Bronchial epithelial cell (primary cell): Measurements from ENCODE around the gene CYTH4. TPM values are rescaled to one million over a fixed set of nuclear protein-coding genes. Genes with fewer than 3 reads are reported as not detected.
"Not testable (repeated sequence)": the region's sequence is repeated elsewhere in the genome, so short reads cannot be mapped to it uniquely, and the experiment has no call there.

Experiments used
- DNase-seq: peaks from one replicate; pipeline ENCODE4 v3.0.0-alpha.2; 2010; ENCODE audit warnings: low read depth
- FAIRE-seq: peaks from 2 replicates; lab custom pipeline; 2011; peaks lifted over from hg19 to GRCh38; lab: Jason Lieb, UNC
- H3K27me3 ChIP-seq: 2 replicates; pipeline ENCODE4 v1.5.1; 2011; ENCODE audit warnings: low read length; ENCODE audit not compliant: control insufficient read depth, insufficient read depth
- H3K36me3 ChIP-seq: 2 replicates; pipeline ENCODE4 v1.5.1; 2011; ENCODE audit warnings: low read length; ENCODE audit not compliant: control insufficient read depth, insufficient read depth
- H3K4me3 ChIP-seq: 2 replicates; pipeline ENCODE4 v1.5.1; 2011; ENCODE audit warnings: mild to moderate bottlenecking, low read depth, low read length, control low read depth
- total RNA-seq: library from RNA; depleted of rRNA; stranded (reverse); fragments of >200 nt; gene quantifications from 2 replicates; pipeline ENCODE4 v1.2.1, GENCODE V29; 2014
- TF ChIP-seq, protein P1 (sequence below): IDR thresholded peaks from 2 replicates; pipeline ENCODE4 v1.5.1; 2011; ENCODE audit warnings: mild to moderate bottlenecking, moderate library complexity, low read length, control low read depth, inconsistent platforms; ENCODE audit not compliant: insufficient read depth, severe bottlenecking

CYTH4 gene
- total RNA-seq, 1 donor from 2014 or later: not detected

DNA sequence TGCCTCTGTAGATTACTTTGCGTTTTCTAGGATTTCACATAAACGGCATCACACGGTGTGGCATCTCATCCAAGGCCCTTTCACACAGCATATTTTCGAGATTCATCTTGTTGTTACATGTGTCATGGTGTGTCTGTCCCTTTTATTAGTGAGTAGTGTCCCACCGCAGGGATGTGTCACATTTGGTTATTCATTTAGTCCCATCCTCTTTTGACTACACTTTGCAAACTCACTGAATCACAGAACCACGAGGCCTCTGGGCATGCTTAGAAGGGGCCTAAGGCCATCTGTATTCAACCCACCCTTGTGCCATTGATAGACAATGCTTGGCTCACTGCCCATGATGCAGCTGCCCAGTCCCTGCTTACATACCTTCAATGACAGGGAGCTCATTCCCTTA lies 34.1 kb upstream of the CYTH4 start:
- no peak overlapping the region for H3K4me3 ChIP-seq
- no peaks in the 10 kb centered on the region for H3K27me3 ChIP-seq
- FAIRE-seq: no peak

DNA sequence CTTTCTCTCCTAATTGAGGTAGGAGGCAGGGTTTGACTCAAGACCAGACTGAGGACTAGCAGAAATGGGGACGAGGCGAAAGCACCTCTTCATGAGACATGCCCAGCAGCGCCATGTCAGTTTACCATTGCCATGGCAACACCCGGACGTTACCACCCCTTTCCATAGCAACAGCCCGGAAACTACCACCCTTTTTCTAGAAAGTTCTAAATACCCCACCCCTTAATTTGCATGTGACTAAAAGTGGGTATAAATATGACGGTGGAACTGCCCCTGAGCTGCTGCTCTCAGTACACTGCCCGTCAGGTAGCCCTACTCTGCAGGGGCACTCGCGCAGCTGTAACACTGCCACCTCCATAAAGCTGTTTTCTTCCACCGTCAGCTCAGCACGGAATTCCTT lies 32.3 kb upstream of the CYTH4 start:
- TF ChIP-seq, protein P1, sequence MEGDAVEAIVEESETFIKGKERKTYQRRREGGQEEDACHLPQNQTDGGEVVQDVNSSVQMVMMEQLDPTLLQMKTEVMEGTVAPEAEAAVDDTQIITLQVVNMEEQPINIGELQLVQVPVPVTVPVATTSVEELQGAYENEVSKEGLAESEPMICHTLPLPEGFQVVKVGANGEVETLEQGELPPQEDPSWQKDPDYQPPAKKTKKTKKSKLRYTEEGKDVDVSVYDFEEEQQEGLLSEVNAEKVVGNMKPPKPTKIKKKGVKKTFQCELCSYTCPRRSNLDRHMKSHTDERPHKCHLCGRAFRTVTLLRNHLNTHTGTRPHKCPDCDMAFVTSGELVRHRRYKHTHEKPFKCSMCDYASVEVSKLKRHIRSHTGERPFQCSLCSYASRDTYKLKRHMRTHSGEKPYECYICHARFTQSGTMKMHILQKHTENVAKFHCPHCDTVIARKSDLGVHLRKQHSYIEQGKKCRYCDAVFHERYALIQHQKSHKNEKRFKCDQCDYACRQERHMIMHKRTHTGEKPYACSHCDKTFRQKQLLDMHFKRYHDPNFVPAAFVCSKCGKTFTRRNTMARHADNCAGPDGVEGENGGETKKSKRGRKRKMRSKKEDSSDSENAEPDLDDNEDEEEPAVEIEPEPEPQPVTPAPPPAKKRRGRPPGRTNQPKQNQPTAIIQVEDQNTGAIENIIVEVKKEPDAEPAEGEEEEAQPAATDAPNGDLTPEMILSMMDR: no peak

More for the DNA sequence above, 34.1 kb upstream of the CYTH4 start:
- no peak for DNase-seq
- TF ChIP-seq, protein P1: no peak
- H3K36me3 ChIP-seq: no peaks in the 10 kb centered on the region

DNA sequence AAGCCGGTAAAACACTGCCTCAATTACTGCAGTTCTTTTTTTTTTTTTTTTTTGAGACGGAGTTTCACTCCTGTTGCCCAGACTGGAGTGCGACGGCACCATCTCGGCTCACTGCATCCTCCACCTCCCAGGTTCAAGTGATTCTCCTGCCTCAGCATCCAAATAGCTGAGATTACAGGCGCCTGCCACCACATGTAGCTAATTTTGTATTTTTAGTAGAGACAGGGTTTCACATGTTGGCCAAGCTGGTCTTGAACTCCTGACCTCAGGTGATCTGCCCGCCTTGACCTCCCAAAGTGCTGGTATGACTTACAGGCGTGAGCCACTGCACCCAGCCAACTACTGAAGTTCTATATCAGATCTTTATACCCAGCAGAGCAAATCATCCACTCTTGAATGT lies 30.5 kb upstream of the CYTH4 start:
- H3K4me3 ChIP-seq, H3K27me3 ChIP-seq, H3K36me3 ChIP-seq, FAIRE-seq, DNase-seq: not testable (repeated sequence)

More for the DNA sequence above, 32.3 kb upstream of the CYTH4 start:
- Histone ChIP-seq H3K36me3 (no peaks in the 10 kb centered on the region), H3K4me3 (no peak overlapping the region), H3K27me3 (no peaks in the 10 kb centered on the region)
- DNase-seq (no peak), FAIRE-seq (no peak)

DNA sequence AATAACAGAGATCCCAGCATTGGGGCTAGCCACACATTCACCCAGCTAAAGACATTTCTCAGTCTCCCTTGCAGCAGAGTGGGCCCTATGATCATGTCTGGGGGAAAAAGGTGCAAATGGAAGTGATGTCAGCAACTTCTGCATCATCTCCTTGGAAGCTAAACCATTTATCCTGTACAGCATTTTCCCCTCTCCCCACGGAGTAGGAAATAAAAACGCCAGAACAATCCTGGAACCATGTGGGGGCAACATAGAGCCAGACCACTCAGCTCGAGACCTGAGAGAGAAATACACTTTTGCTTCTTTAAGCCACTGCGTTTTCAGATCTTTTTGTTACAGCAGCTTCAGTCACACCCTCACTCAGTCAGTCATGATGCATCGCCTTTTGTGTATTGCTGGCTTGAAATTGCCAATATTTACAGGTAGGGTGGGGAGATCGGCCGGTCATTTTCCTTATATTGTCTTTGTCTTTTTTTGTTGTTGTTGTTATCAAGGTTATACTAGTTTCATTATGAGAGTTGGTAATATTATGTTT lies 29.1 kb upstream of the CYTH4 start:
- DNase-seq: peak; percentile 27
- no peaks in the 10 kb centered on the region for H3K27me3 ChIP-seq
- H3K4me3 ChIP-seq: no peak overlapping the region
- TF ChIP-seq, protein P1: no peak
- no peak for FAIRE-seq
- H3K36me3 ChIP-seq: no peaks in the 10 kb centered on the region

DNA sequence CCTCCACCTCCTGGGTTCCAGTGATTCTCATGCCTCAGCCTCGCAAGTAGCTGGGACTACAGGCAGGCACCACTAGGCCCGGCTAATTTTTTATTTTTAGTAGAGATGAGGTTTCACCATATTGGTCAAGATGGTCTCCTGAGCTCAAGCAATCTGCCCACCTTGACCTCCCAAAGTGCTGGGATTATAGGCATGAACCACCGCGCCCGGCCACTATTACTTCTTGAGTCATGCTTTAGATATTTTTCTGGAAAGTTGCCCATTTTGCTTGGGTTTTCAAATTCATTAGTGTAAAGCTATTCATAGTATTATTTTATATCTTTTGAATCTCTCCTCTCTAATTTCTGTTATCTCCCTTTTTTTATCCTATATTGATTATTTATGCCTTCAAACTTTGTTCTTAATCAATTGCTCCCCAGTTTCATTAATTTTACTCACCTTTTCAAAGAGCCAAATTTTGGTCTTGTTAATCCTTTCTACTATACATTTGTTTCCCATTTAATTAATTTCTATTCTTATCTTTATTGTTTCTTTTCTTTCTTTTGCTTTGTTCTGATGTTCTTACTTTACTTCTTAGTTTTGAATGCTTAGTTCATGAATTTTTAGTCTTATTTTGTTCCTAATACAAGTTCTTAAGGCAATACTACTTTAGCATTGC lies 28.0 kb upstream of the CYTH4 start:
- no peak overlapping the region for H3K4me3 ChIP-seq
- no peaks in the 10 kb centered on the region for H3K36me3 ChIP-seq
- TF ChIP-seq, protein P1: no peak
- FAIRE-seq (no peak), DNase-seq (peak; percentile 83)
- H3K27me3 ChIP-seq: no peaks in the 10 kb centered on the region

DNA sequence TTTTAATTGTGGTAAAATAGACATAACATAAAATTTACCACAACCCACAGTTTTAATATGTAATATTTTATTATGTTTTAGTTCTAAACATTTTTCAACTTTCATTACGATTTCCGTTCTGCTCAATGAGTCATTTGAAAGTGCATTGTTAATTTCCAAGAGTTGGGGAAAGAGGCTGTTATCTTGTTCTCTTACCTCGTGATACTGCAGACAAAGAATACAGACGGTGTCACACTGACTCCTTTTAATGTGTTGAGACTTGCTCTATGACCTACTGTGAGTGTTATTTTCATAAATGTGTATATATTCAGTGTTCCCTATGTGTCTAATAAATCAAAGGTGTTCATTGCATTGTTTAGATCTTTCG lies 27.5 kb upstream of the CYTH4 start:
- Histone ChIP-seq H3K27me3 (no peaks in the 10 kb centered on the region), H3K4me3 (no peak overlapping the region), H3K36me3 (no peaks in the 10 kb centered on the region)
- peak; percentile 96 for DNase-seq
- no peak for FAIRE-seq
- TF ChIP-seq, protein P1: no peak
